Vein endothelial cell (primary cell): ENCODE measurements around the gene OR5H1. TPM values are rescaled to one million over a fixed set of nuclear protein-coding genes. Genes with fewer than 3 reads are reported as not detected.

Experiments
- total RNA-seq: library from RNA; depleted of rRNA; stranded (reverse); fragments of >200 nt; gene quantifications from 2 replicates; pipeline ENCODE4 v1.2.3, GENCODE V29; 2012

Gene OR5H1
- not detected in 2 replicates for total RNA-seq

DNA sequence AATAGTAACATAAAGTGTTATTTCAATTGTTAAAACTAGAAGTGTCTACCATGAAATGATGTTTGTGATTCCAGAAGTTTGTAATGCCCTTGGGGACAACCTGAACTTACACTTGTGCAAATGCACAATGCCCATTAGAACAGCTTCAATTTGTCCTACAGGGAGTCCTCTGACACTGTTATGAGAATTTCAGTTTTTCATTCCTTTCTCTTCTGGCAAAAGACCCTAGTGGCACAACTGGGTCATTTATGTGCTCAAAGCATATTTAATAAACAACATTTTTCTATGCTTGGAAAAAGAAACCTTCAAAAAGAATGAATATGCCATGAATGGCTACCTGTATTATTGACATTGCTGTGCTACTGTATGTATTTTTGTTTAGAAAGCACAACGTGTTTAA is at the start of gene OR5H1:
OR5H1 (plus strand) TSS at position 301 of the 400 bp plus-strand sequence. CDS start 1,977 bp downstream, outside the sequence.

DNA sequence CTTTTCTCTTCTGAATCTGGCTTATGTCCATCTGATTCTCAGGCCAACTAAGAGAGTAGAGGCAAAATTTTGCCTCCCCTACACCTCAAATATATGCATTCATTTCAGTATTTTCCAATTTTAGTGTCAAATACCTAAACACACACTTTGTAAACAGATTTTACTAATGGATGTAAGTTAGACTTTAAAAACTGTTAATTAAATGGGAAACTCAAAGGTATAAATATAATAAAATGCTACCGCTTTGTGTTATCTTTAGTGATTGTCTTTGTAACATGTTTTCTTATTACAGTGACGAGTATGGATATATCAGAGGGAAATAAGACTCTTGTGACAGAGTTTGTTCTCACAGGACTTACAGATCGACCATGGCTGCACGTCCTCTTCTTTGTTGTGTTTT is 43.6 kb upstream of the OR5H1 start, which contains the start of gene OR5AC2:
OR5AC2 (plus strand) TSS at position 301 of the 400 bp plus-strand sequence; CDS start at position 301, 0 bp downstream.

DNA sequence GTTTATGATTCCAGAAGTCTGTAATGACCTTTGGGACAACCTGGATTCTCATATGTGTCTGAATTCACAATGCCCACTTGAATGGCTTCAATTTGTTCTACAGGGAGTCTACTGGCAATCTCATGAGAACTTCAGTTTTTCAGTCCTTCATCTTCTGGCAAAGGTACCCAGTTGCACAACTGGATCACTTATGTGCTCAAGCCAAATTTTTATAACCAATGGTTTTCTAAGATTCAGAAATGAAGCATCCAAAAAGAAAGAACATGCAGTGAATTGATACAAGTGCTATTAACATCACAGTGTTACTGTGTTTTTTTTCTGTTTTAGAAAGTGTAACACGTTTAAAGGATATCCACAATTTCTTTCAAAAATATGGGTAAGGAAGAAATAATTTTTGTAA is 16.7 kb downstream of the OR5H1 start, which contains the start of gene OR5H14:
OR5H14 (plus strand) TSS at position 301 of the 400 bp plus-strand sequence. CDS start 1,907 bp downstream, outside the sequence.

DNA sequence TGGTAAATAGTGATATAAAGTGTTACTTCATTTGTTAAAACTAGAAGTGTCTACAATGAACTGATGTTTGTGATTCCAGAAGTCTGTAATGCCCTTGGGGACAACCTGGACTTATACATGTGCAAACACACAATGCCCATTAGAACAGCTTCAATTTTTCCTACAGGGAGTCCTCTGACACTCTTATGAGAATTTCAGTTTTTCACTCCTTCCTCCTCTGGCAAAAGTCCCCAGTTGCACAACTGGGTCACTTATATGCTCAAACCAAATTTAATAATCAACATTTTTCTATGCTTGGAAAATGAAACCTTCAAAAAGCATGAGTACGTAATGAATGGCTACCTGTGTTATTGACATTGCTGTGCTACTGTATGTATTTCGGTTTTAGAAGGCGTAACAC is 35.9 kb downstream of the OR5H1 start, which contains the start of gene OR5H15:
OR5H15 (plus strand) TSS at position 301 of the 400 bp plus-strand sequence. CDS start 2,004 bp downstream, outside the sequence.

Other genes starting within 250 kb of the OR5H1 start
- gene RIOX2, start 158.3 kb upstream of the OR5H1 start, total RNA-seq = 26.1 and 29.1 TPM in 2 replicates
- gene GABRR3, start 95.4 kb upstream of the OR5H1 start, total RNA-seq = not detected in 2 replicates
- gene OR5AC2, start 43.5 kb upstream of the OR5H1 start, total RNA-seq = not detected in 2 replicates
- gene OR5H14, start 16.8 kb downstream of the OR5H1 start, total RNA-seq = not detected in 2 replicates
- gene OR5H15, start 36.0 kb downstream of the OR5H1 start, total RNA-seq = not detected in 2 replicates
- not detected in 2 replicates for gene OR5H6, start 133.5 kb downstream of the OR5H1 start, total RNA-seq
- not detected in 2 replicates for gene OR5H2, start 151.8 kb downstream of the OR5H1 start, total RNA-seq
- not detected in 2 replicates for gene OR5K4, start 223.1 kb downstream of the OR5H1 start, total RNA-seq